IPS DF 19.7 (cell line): ENCODE measurements around the gene NFKBIA.
"Not testable (repeated sequence)": the region's sequence is repeated elsewhere in the genome, so short reads cannot be mapped to it uniquely, and the experiment has no call there.

Experiments used
- DNase-seq: peaks from one replicate; pipeline ENCODE4 v3.0.0-alpha.2; 2013; ENCODE audit warnings: low read depth, low spot score

The NFKBIA gene, protein sequence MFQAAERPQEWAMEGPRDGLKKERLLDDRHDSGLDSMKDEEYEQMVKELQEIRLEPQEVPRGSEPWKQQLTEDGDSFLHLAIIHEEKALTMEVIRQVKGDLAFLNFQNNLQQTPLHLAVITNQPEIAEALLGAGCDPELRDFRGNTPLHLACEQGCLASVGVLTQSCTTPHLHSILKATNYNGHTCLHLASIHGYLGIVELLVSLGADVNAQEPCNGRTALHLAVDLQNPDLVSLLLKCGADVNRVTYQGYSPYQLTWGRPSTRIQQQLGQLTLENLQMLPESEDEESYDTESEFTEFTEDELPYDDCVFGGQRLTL

DNA sequence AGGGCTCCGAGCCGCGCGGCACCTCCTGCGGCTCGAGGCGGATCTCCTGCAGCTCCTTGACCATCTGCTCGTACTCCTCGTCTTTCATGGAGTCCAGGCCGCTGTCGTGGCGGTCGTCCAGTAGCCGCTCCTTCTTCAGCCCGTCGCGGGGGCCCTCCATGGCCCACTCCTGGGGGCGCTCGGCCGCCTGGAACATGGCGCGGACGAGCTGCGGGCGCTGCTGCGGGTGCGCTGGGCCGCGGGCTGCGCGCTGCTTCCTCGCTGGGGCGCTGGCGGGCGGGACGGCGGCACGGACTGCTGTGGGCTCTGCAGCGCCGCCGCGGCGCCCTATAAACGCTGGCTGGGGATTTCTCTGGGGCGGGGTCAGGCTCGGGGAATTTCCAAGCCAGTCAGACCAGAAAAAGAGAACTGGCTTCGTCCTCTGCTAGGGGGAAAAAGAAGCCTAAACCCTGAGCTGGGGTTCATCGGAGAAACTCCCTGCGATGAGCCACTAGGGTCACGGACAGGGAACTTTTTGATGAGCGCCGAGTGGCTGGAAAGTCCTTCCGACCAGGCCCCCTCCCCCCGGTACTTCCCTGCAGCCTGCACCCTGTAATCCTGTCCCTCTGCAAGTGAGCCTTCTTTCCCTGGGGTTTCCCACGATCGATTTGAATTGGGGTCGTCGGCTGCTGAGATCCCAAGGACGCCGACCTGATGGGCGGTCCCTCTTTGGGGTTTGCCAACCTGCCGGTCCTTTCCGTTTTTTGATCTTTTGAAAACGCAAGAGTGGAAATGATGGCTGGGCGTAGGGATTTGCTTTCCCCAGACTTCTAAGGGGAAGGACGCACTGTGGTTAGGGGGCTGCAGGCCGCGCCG is at the start of gene NFKBIA:
Gene NFKBIA, minus strand, starts transcription at position 301 of the 855 bp plus-strand sequence. Its CDS starts 105 bp downstream, at position 196.
- no peak for DNase-seq

- DNase-seq: no peak
Observed at GRCh38 chr14:35446450-35446849, 41.9 kb upstream of the NFKBIA start.

GRCh38 chr14:35444104-35444503 is 39.6 kb upstream of the NFKBIA start:
- DNase-seq: no peak

DNA sequence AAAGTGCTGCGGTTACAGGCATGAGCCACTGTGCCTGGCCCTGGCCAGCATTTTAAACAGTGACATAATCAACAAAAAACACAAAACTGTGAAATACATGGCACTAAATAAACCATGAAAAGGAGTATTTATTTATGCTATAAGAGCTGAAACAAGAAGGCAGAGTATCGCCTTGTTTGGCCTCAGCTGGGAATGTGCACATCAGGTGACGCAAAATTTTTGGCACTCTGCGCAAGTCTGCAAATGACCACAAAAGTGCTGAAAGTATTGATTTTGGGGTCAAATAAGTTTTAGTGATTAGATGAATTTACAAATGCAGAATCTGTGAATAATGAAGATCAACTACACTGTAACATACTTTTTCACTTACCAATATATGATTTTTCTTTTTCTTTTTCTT is 36.6 kb upstream of the NFKBIA start:
- DNase-seq: no peak

GRCh38 chr14:35438910-35439713 is 34.6 kb upstream of the NFKBIA start:
- DNase-seq: no peak

- DNase-seq: not testable (repeated sequence)
Observed at GRCh38 chr14:35438492-35438891, 33.9 kb upstream of the NFKBIA start.

- DNase-seq: no peak
Observed at GRCh38 chr14:35435177-35435576, 30.6 kb upstream of the NFKBIA start.

GRCh38 chr14:35433826-35434225 is 29.3 kb upstream of the NFKBIA start:
- DNase-seq: no peak

DNA sequence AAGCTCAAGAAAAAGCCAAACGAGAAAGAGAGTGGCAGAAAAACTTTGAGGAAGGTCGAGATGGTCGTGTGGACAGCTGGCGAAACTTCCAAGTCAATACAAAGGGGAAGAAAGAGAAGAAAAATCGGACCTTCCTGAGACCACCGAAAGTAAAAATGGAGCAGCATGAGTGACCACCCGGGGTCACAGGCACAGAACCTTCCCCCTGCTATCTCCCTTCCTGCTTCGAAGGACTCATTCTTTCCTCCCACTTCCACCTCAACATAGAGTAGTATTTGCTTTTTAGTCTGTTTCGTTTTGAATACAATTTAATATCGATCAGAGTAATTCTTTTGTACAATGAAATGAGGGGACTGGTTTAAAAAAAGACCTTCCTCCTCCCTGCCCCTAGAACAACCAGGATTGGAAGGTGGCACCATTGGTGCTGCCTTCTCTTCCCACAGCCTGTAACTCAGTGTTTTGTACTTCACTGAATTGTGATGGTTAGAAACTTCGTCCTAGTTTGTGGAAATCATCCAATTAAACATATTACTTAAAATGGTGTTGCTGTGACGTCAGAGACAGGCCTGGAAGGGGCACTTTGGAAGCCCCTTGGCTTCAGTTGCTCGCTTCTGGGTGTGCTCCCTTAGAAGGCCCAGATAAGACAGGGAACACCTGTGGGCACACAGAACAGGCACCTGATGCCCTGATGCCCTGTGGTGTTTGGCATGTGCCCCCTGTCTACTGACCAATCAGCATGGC is 26.1 kb upstream of the NFKBIA start:
- no peak for DNase-seq

DNA sequence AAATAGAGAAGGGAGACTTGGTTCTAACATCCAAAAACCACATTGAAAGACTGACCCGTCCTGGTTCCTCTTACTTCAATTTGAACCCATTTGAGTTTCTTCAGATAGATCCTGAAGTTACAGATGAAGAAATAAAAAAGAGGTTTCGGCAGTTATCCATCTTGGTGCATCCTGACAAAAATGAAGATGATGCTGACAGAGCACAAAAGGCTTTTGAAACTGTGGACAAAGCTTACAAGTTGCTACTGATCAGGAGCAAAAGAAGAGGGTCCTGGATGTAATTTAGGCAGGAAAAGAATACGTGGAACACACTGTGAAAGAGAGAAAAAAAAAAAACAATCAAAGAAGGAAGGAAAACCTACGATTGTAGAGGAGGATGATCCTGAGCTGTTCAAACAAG is 25.4 kb upstream of the NFKBIA start:
- no peak for DNase-seq

- no peak for DNase-seq
Observed at GRCh38 chr14:35425850-35426249, 21.3 kb upstream of the NFKBIA start.

DNA sequence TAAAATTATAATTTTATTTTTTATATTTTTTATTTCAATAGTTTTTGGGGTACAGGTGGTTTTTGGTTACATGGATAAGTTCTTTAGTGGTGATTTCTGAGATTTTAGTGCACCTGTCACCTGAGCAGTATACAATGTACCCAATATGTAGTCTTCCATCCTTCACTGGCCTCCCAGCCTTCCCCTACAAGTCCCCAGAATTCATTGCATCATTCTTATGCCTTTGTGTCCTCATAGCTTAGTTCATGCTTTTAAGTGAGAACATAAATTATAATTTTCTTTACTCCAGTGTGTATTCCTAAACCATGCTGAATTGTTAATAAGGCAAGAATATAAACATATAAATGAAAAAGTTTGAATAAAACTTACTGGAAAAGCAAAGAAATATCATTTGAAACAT is 19.1 kb upstream of the NFKBIA start:
- DNase-seq: no peak

DNA sequence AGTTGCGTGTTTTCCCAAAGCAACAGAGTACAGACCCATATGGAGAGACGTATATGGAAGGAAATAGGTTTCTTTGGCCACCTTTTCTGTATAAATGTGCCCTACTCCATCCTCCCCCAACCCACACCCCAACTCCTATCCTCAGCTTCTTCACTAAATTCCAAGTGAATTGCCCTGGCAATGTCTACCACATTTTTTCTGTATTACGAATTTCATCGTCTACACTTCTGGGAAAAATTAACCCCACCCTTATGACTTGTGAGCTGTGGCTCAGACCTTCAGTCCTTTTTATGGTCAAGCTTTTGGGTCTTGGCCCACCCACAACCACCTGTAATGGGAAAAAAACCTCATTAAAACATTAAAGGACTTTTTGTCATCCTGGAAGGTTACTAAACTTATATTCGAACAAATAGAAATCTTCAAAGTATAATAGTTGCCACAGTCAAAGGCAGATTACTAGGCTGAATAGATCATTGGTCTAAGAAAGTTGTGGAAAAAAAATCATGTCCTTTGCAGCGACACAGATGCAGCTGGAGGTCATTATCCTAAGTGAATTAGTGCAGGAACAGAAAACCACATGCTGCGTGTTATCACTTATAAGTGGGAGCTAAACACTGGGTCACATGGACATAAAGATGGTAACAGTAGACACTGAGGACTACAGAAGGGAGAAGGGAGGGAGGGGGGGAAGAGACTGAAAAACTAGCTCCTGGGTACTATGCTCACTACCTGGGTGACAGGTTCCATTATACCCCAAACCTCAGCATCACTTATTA is 15.7 kb upstream of the NFKBIA start:
- DNase-seq: no peak

DNA sequence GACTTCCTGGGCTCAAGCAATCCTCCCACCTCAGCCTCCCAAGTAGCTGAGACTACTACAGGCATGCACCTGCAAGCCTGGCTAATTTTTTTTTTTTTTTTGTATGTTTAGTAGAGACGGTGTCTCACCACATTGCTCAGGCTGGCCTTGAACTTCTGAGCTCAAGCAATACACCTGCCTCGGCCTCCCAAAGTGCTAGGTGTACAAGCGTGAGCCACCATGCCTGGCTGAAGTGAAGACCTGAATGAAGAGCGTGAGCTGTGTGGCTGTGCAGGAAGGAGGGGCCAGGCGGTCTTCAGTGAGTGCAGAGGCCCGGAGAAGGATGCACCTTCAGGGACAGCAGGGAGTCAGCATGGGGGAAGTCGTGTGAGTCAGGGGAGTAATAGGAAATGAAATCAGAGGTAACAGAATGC is 14.9 kb upstream of the NFKBIA start:
- DNase-seq: no peak

DNA sequence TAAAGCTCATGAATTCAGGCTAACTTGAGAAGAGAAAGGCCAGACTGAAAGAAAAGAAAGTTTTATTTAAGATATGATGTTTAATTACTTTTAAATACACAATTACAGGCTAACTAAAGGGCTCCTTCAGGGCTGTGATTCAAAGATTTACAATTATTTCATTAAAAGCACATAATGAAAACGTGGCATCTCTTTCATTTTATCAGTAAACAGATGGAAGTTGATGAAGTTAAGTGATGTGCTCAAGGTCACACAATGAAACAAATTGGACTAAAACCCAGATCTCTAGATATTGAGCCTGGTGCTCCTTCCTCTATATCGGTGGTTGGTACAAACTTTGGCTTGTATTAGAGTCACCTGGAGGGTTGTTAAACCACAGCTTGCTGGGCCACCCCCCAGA is 13.5 kb upstream of the NFKBIA start:
- no peak for DNase-seq

DNA sequence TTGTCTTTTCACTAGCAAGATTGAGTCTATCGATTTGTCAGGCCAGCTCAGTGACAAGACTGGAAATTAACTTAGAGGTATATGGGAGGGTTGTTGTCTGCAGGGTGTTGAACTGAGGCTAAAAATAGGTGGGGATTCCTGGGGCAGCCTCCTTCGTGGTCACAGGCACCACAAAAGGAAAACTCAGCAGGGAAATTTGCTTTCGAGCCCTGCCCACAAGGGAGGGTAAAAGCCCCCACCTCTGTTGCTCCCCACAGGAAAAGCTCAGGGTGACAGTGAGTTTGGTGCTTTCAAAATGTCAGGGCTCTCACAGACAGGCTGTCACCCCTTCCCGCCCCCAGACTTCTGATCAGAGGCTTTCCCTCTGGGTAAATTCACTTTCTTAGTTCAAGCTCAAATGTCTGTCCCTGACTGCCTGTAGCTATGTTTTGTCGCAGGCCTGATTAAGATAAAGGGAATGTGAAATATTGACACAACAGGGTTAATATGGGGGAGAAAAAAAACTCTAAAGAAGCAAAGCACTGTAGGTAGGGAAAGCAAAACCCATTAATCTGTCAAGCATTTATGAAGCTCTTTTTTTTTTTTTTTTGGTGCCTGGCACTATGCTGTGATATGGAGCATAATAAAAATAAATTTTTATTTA is 11.7 kb upstream of the NFKBIA start:
- no peak for DNase-seq

- DNase-seq: no peak
Observed at GRCh38 chr14:35414365-35414764, 9.8 kb upstream of the NFKBIA start.

- DNase-seq: no peak
Observed at GRCh38 chr14:35412272-35413056, 7.9 kb upstream of the NFKBIA start.

GRCh38 chr14:35410858-35411257 is 6.3 kb upstream of the NFKBIA start:
- no peak for DNase-seq
